Limb (tissue), 2 donors: ENCODE measurements around the gene GNAT2.

Source experiments
- DNase-seq, 2 donors: peaks; one replicate each; pipeline ENCODE4 v3.0.0-alpha.2; 2016; ENCODE audit errors: extremely low spot score in 2 of 2

Gene GNAT2

GRCh38 chr1:109642626-109643025 is 23.2 kb upstream of the GNAT2 start:
- no peak for DNase-seq

GRCh38 chr1:109641861-109642260 is 22.4 kb upstream of the GNAT2 start:
- no peak for DNase-seq

- no peak for DNase-seq
Observed at GRCh38 chr1:109641078-109641740, 21.8 kb upstream of the GNAT2 start.

- DNase-seq: peak in 1 of 2 donors; percentile 86
Observed at GRCh38 chr1:109640285-109640865, 21.0 kb upstream of the GNAT2 start.

- no peak for DNase-seq
Observed at GRCh38 chr1:109639841-109640184, 20.4 kb upstream of the GNAT2 start.

GRCh38 chr1:109639063-109639840 is 19.8 kb upstream of the GNAT2 start:
- no peak for DNase-seq

GRCh38 chr1:109637446-109637845 is 18.0 kb upstream of the GNAT2 start:
- no peak for DNase-seq

GRCh38 chr1:109636201-109636952 is 17.0 kb upstream of the GNAT2 start:
- peak in 1 of 2 donors; percentile 31 for DNase-seq

GRCh38 chr1:109635862-109636200 is 16.4 kb upstream of the GNAT2 start:
- peak in 1 of 2 donors; percentile 21 for DNase-seq

GRCh38 chr1:109634771-109635750 is 15.6 kb upstream of the GNAT2 start:
- peak in 1 of 2 donors; percentile 21 for DNase-seq

- DNase-seq: no peak
Observed at GRCh38 chr1:109634292-109634691, 14.9 kb upstream of the GNAT2 start.

GRCh38 chr1:109632671-109633346 is 13.4 kb upstream of the GNAT2 start:
- DNase-seq: peak in 1 of 2 donors; percentile 59

GRCh38 chr1:109631513-109632505 is 12.4 kb upstream of the GNAT2 start:
- DNase-seq: no peak

- DNase-seq: no peak
Observed at GRCh38 chr1:109630898-109631512, 11.6 kb upstream of the GNAT2 start.

- peak in 1 of 2 donors; percentile 70 for DNase-seq
Observed at GRCh38 chr1:109630081-109630897, 10.9 kb upstream of the GNAT2 start.

GRCh38 chr1:109629372-109630030 is 10.1 kb upstream of the GNAT2 start:
- DNase-seq: no peak
